ELR (cell line): ENCODE results near the gene P2RX3.
"Not testable (repeated sequence)": the region's sequence is repeated elsewhere in the genome, so short reads cannot be mapped to it uniquely, and the experiment has no call there.

Source experiments
- DNase-seq: peaks from one replicate; pipeline ENCODE4 v3.0.0-alpha.2; 2015; ENCODE audit warnings: low read depth

Gene P2RX3

DNA sequence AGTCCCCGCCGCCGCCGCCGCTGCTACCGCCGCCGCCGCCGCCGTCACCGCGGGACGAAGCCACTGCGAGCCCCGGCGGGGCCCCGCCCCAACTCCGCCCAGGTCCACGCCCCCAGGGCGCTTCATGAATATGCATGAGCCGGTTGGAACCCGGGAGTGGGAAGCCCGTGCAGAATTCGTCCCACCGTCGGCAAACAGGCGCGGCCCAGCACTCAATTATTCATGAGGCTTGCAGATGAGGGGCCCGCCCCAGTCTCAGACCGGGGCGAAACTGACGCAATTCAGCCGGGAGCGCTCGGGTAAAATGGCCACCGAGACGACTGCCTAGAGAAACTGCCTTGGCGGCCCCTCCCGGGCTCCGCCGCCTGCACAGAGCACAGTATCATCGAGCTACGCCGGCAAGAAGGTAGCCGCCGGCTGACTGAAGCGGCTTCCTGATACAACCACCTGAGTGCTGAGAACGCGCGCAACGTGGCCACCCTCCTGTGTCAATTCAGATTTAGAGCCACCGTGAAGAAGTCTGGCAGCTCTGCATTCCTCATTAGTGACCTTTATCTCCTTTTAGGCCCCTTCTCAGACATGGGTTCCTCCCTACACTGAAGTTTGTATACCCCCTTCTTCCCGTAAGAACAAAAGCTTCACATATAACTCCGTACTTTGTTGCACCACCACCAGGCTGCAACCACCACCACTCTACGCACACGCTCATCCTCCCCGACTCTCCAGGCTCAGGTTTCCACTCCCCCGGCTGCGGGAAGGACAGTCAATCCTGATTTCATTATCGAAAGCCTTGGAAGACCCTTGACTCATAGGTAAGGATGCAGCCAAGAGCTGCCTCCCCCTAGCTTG is 13.0 kb upstream of the P2RX3 start, which contains the start of gene TNKS1BP1:
Gene TNKS1BP1 (minus strand): TSS at position 67 of the 849 bp plus-strand sequence. CDS start 3,067 bp downstream, outside the sequence.
- DNase-seq: peak; percentile 94

DNA sequence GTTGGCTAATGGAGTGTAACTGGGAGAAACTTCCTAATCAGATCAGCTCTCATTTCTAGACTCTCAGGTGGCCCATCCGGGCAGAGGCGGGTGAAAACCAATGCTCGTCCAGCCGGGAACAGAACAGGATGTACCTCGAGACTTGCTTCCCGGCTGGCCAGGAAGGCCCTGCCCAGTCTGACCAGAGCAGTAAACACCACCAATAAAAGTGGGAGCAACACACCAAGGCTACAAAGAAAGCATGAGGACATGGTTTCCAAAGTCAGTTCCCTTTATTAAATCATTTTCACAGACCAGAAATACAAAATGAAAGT is 12.5 kb upstream of the P2RX3 start:
- no peak for DNase-seq

DNA sequence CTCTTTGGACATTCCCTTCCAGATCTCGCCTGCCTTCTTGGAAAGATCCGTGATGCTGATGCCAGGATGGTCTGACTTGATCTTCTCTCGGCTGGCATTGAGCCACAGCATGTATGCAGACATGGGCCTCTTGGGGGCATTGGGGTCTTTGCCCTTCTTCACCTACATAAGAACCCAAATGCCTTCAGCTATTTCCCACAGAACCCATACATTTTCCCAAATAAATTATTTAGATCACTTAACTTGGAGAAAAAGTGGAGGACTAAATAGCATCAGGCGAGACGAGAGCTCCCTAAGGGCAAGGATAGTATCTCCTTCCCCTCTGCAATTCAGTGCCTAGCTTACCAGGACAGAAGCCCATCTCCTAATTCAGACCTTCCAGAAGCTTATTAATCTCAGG is 10.4 kb upstream of the P2RX3 start:
- no peak for DNase-seq

DNA sequence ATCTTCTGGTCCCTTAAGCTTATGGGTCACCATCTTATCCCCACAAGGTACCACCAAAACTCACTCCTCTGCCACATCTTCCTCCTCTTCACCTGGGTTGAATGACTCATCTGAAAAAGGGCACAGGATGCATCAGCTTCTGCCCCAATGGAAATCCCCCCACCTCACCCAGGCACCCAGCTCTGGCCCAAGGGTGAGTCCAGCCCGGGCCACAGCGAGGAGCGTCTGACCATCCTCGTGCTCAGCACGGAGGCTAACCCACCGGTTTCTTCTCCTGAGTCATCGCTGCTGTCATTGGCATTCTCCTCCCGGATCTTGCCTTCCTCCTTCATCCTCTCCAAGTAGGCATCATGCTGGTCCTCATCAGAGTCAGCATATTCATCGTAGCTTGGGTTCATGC is 8.1 kb upstream of the P2RX3 start:
- no peak for DNase-seq

DNA sequence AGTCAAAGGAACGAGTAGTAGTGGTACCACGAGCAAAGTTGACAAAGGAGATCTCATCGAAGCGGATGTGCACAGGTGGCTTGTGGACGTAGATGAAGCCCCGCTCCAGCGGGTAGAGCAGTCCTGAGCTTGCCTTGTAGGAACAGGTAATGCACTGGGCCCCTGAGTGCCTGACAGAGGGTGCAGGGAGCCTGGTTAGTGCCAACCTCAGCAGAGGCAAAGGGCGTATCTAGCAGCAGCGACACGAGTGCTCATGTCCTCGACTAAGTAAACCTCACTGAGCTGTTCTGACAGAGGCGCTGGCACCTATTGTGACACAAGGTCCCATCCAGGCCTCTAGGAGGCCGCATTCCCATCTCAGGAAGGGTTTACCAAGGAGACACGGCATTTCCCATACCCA is 6.4 kb upstream of the P2RX3 start:
- DNase-seq: no peak

DNA sequence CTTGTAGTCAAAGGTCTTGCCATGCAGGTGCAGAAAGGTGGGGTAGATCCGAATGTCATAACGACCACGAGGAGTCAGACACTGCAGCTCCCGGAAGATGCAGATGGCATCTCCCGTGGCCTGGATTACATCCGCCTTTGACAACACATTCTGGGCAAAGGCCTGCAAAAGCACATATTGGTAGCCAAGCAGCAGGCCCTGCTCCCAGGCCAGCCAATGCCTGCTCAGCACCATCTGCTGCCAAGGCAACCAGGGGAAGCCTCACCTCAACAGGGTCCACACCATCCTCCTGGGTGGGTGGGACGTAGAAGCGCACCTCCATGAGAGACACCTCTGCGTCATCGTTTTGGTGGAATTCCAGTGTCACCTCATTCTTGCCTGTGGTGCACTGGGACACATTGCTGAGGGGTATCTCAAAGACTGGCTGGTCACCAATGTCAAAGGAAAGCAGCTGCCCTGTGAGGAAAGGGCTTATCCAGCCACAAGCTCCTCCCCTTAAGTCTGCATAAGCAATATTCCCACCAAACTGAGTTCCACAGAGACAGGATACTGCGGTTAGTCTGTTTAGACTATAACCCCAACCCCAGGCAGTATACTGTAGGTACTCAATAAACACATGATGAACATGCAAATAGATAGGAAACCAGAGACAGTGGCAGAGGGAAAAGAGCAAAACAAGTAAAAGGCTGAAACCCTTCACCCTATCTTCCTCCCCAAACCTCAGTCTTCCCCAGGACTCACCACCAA is 5.3 kb upstream of the P2RX3 start:
- no peak for DNase-seq

DNA sequence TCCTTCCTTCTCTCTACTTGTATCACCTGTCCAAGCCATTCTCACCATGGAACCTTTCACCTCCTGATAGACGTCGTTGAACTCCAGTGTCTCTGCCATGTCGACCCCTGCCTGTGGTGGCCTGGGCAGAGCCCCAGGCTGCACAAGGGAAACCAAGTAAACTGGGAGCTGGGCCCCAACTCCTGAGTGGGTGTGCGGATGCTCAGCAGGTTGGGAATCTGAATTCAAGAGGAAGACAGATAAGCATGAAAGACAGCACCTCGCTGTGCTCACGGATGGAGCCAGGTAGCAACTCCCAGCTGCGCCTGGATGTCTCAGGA is 3.2 kb upstream of the P2RX3 start:
- DNase-seq: no peak

DNA sequence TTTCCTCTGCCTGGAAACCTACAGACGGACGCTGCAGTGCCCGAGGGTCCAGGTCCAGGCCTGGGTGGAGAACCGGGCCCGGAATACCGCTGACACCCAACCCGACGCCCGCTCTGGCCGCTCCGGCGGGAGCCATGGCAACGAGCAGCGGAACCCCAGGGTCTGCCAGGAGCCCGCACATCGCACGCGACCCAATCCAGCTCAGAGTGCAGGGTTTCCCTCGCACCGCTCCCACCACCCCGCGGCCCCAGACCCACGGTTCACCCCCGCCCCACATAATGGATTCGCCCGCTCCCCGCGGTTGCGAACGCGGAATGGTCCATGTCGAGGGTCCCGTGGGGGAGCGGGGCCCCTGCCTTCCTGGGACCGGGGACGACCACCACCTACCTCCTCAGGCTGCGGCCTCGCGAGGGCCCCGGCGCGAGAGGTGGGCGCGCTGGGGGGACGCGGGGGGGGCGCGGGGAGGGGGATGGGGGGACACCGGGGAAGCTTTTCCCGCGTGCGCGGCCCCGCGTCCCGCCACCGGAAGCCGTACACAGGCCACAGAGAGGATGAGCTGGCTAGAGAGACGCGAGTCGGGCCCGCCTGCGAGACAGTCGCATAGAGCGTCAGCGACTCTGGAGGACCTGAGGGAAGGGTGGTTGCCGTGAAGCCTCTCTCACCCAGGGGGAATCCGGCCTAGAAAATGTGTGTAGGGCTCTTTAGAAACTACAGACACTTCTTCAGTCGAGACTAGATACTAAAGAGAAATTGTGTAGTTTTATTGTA is 2.6 kb upstream of the P2RX3 start, which contains the start of gene SSRP1:
Gene SSRP1 (minus strand): TSS at position 550 of the 768 bp plus-strand sequence. CDS start 771 bp downstream, outside the sequence.
- peak; percentile 92 for DNase-seq

DNA sequence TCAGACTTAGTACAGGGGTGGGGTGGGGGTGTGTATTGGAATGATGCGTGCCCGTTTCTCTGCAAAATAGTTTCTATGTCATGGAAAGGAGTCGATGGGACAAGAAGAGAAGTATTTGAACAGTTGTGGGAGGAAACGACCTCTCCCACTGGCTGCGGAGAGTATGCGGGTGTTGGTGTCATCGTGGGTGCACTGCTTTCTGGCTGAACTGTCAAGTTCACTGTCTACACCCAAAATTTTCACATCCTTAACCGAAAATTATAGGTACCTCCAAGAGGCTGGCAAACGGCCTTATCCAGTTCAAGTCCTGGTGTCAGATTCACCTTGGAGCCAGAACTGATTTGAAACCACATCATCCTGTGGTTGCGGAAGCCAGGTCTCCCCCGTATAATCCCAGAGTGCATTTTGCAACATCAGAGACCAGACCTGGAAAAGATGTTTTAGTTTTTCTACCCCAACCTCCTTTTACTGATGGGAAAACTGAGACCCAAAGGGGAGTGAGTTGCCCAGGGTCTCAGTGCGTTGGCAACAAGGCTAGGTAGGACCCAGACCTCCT is 2.0 kb upstream of the P2RX3 start:
- no peak for DNase-seq

DNA sequence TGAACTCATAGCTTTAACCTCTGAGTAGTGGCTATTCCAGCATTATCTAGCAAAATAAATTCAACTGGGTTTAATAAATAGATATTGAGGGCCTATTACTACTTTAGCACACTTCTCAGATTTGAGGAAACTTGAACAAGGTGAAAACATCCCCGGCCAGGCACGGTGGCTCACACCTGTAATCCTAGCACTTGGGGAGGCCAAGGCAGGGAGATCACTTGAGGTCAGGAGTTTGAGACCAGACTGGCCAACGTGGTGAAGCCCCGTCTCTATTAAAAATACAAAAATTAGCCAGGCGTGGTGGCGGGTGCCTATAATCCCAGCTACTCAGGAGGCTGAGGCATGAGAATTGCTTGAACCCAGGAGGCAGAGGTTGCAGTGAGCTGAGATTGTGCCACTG is 1.3 kb upstream of the P2RX3 start:
- DNase-seq: not testable (repeated sequence)

DNA sequence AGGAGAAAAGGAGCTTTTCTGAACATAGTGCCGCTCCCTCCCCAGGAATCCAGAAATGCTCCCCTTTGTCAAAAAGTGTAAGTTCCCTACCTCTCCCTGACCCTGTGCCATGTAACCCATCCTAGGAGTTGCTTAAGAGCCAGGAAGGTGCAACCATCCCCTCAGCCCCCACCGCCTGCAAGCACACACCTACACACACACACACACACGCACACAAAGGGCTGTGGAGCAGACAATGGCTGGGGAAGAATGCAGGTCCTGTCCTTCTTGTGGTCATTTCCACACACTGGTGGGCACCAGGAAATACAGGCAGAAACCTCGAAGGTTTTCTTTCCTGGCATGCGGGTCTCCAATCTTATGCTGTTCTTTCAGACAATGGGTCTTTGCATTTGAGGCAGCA is 1.2 kb downstream of the P2RX3 start:
- DNase-seq: no peak

DNA sequence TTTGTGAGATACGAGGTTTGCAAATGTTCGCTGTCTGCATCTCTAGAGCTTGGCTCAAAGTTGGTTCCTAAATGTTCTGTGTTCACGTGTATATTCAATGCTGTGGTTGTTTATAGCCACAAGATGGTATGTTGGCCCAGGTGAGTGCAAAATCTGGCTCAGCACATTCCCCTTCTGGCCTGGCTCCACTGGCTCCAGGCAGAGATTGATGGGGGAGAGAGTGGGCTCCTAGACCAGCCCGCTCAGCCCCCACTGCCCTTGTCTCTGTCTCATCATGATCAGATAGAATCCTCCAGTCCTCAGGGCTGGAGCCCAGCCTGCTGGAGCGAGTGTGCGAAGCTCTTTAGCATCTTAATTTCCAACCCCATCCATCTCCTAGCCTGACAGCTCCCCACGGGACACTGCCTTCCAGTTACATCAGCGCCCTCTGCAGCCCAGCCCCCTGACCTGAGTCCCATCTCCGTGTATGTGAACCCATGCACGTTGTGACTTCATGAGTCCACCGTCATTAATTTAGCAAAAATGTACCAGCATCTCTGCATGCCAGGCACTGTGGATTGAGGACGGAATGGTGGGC is 2.0 kb downstream of the P2RX3 start:
- peak; percentile 42 for DNase-seq

DNA sequence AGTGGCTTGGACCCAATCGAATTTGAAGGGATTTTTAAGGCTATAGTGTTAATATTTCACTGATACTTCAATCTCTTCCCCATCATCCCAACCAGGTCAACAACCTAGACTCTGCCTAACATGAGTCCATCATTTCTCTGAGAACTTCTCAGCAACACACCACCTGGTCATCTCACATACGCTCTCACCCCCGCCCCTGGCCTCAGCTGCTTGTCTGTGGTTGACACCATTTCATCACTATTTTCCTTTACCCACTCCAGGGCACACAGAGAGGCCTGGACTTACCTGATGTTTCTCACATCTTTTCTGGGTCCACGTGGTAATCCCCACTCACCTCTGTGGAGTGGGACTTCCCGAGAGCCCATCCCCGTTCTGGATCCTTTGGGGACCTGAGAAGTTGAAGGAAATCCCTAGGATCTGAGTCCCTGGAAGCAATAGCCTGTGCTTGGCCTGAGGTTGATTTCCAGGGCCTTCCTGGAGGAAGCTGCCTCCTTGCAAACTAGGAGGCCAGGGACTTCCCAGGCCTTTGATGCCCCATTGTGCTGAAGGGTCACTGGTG is 3.2 kb downstream of the P2RX3 start:
- no peak for DNase-seq

DNA sequence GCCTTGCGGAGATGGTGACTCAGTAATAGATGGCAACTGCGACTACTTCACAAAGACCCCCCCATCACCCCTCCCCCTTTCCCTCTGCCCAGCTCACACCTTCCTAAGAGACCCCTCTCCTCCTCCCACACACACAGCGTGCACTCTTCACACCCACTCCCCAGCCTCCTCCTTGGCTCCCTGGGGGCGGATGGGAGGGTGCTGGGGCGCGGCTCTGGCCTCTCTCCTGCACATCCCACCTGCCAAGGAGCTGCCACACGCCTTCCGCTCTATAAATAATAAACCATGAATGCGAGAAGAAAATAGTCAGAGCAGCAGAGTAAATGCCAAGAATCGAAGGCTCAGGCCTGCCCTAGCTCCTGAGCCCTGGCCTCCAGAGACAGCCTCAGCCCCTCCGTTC is 4.5 kb downstream of the P2RX3 start:
- DNase-seq: no peak

DNA sequence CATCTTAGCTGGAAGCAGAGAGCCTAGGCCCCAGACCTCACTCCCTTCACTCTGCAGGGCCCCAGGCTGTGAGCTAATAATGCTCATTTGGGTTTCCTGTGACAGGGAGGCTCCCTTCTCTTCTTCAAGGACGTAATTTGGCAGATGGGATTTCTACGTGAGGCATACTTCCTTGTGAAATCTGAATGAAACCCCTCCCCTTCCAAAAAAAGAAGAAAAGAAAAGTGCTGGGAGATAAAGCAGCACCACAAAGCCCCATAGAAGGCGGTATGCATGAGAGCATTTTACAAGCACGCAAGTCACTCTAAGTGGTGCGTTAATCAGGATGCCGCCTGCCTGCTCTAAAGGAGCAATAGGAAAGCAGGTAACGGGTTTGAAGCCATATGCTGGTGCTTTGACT is 5.7 kb downstream of the P2RX3 start:
- no peak for DNase-seq

DNA sequence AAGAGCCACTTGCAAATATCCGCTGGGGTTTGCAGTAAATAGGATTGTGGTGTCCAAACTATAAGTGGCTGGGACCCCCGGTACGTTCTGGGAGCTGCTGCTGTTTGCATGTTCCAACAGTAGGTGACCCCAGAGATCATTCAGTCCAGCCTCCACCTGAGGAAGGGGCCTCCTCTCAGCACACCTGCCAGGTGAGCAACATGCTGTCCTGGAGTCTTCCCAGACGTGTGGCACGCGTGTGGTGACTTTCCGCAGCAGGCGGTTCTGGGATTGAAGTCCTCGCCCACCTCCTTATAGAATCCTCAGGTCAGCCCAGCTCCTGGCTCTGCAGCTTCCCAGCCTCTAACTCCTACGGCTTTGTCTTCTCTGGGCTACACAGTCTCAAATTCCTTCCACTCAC is 6.7 kb downstream of the P2RX3 start:
- no peak for DNase-seq

DNA sequence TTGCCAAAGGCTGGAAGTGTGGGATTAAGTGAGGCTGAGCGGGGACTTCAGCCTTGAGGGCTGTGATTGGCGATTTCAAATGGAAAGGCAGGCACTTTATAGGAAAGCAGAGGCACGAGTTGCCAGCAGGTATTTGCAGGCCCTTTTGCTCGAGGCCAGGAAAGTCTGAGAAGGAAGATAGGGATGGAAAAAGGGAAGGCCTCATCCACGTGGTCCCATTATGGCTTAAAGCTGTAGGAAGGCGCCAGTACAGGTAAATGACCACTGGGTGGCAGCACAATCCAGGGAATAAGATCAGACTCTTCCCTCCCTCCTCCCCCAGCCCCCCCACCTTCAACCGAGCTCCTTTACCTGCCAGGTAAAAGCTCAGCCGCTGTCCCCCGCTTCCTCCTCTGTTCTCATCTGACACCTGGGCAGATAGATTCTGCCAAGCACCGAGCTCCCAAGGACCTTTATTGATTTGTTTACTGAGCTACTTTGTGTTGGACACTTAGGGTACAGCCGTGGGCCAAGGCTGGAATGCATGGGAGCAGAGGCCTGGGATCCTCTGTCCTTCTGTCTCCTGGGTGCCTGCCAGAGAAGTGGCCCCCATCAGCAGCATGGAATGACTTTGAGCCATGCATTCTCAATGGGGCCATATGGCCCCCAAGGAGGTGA is 7.5 kb downstream of the P2RX3 start:
- DNase-seq: peak; percentile 81

DNA sequence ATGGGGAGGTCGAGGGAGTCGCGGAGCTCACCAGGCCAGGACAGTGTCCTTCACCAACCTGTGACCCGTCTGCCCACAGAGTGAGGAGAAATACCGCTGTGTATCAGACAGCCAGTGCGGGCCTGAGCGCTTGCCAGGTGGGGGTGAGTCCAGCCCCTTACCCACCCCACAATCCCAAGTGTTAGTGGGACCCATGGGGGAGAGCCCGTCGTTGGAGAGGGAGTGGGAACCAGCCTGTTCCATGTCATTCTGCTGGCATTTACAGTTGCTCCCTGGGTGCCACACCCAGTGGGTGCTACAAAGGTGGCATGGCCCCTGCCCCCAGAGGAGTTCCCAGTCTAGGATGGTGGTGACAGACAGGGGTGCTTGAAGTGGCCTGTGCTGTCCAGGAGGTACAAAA is 9.2 kb downstream of the P2RX3 start:
- DNase-seq: no peak

DNA sequence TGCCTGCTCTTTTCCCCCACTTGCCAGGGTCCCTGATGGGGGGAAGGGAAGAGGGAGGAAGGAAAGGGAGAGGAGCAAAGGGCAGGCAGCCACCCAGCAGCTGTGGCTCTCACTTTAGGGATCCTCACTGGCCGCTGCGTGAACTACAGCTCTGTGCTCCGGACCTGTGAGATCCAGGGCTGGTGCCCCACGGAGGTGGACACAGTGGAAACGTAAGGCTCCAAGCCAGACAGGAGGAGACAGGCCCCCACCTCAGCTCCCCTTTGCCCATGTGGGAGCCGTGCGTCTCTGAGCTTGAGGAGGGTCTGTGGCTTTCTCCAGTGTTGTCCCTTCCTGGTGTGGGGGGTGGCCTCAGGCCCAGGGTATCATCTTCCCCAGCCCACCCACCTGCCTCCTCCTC is 9.9 kb downstream of the P2RX3 start:
- no peak for DNase-seq

DNA sequence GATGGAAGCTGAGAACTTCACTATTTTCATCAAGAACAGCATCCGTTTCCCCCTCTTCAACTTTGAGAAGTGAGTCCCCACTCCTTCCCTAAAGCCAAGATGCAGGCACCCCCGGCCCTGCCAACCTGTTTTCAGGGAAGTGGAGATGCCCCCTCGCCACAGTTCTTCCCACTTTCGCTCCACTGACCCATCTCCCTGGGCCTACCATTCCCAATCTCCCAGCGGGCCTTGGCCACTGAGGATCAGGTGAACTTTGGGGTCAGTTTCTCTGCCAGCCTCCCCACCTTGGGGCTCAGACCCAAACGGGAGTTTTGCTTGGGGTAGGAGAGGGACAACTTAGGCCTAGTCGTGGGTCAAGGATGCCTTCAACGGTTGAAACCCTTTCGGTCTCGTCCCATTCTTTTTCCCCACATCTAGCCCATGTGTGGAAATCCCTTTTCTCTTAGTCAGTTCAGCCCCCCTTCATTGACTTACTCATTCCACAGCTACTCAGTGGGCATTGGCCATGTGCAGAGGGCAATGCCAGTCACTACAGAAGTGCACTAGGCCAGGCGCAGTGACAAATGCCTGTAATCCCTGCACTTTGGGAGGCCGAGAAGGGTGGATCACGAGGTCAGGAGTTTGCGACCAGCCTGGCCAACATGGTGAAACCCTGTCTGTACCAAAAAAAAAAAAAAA is 10.6 kb downstream of the P2RX3 start:
- DNase-seq: peak; percentile 48
